HG03558 (cell line): ENCODE measurements around the gene SYTL3.

Experiments used
- ATAC-seq: cut with Tn5 transposase; IDR thresholded peaks from one replicate; pipeline ENCODE4 v1.9.1; 2021; ENCODE audit warnings: moderate number of reproducible peaks; ENCODE audit not compliant: unreplicated experiment; ENCODE audit errors: extremely low read depth

The SYTL3 gene

DNA sequence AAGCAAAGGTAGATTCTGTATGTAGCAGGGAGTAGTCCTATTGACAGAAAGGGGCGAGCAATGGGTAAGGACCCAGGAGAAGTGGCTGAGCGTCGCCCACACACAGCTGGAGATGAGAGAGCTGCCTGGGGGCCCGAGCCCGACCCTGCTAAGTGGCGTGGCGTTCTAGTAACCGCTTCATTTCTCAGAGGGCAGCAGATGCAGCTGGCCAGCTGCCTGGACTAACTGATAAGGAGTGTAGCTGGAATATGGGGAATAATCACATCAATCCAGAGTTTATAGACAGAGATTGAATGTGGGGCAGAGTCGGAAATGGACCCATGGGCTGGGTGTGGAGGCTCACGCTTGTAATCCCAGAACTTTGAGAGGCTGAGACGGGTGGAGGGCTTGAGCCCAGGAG is 104.9 kb downstream of the SYTL3 start:
- no peak for ATAC-seq

DNA sequence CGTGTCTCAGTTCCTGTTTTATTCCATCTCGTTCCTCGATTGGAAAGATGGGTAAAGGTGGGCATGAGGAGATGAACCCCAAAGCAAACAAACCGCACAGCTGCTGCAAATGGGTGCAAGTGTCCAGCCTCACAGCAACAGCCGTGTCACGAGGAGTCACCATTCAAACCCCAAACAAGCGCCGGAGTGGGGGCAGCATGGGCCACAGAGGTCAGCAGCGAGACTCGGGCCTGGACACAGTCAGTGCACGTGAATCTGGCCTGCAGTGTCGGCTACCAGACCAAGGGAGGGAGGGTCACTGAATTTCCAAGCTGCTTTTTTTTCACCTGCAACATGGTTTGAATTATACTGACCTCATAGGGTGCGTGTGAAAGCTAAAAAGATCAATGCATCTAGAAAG is 105.8 kb downstream of the SYTL3 start:
- ATAC-seq: no peak

DNA sequence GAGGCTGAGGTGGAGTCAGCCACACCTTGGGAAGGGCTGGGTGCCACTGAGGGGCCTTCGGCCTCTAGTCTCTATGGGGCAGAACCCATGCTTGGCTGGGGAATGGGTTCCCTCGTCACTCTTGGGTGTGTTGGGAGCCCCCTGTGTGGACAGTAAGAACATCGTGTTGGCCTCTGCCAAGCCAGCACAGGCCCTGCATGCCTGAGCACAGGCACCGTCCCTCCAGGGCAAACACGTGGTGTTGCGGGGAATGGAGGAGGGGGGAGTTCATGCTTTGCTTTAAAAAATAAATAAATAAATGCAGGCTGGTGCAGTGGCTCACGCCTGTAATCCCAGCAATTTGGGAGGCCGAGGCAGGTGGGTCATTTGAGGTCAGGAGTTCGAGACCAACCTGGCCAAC is 106.3 kb downstream of the SYTL3 start:
- no peak for ATAC-seq

DNA sequence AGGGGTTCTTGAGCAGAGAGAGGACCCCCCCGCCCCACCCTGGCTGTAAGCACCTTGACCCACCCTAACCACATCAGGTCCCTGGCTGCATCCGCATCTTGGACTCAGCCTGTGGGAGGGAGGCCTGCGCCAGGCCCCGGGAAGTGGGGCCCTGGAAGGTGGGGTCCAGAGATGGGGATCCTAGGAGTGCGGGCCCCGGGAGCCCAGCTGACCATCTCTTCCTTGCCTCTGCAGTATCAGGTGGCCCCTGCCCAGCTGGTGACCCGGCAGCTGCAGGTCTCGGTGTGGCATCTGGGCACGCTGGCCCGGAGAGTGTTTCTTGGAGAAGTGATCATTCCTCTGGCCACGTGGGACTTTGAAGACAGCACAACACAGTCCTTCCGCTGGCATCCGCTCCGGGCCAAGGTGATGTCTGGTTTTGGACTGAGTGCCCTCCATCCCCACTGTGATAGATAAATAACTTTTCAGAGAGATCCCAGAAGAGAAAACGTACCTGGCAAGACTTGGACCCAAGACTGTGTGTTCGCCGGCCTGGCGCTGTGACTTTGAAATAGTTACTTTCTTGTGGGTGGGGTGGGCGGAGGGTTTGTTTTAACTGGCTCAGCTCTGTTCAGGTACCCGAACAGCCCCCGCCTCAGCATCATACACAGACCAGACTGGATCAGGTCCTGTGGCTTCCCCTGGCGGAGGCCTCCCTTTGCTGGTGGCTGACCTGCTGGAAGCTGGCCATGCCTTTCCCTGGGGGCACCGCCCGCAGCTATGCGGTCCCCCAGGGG is 107.3 kb downstream of the SYTL3 start:
- no peak for ATAC-seq

DNA sequence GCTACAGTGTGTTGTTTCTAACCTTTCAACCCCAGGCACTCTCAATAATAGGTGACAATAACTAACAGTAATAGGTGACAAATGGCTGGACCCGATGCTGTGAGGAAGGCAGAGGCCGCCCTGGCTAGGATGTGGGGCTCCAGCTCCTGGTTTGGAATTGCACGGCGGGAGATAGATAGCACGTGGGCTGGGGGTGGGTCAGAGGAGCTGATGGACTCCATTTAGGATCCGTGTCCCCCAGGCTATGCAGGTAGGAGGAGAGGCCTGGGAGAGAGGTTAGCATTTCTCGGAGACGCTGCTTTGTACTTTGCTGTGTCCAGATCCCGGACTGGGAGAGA is 107.9 kb downstream of the SYTL3 start:
- no peak for ATAC-seq

DNA sequence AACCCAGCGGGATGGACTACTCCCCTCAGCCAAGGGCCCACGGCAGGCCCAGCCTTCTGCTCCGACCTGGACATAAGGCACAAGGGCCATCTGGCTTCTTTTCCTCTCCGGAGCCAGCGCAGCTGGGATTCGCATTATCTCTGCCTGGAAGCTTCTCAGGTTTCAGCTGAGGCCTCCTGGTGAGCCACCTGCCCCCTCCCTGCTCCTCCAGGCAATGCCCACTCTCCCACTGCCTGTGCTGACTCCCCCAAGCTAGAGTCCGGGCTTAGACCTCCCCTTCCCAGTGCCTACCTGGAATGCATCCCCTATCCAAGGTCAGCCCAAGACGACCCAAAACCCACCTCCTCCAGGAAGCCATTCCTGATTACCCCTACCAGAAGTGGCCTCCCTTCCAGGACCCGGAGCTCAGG is 108.6 kb downstream of the SYTL3 start:
- ATAC-seq: no peak

DNA sequence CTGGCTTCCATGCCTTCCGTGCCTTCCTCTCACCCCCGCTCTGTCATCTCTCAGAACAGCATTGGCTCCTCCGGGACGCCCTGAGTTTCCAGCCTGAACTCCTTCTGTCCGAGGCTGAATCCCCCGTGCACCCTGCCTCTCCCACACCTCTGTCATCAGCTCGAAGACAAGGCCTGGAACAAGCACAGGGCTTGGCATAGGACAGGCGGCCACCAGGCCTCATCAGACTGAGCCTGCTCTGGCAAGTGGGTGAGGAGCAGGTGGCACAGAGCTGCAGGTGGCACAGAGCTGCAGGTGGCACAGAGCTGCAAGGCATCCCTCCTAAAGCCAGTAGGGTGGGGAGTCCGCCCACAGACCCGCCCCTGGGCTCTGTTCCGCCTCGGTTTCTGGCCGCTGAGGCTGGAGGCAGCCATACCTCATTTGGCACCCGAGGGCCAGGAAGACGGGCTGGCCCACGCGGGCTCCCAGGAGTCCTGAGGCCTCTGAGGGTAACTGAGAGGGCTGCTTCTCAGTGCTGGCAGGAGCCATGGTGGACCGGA is 109.2 kb downstream of the SYTL3 start:
- no peak for ATAC-seq

DNA sequence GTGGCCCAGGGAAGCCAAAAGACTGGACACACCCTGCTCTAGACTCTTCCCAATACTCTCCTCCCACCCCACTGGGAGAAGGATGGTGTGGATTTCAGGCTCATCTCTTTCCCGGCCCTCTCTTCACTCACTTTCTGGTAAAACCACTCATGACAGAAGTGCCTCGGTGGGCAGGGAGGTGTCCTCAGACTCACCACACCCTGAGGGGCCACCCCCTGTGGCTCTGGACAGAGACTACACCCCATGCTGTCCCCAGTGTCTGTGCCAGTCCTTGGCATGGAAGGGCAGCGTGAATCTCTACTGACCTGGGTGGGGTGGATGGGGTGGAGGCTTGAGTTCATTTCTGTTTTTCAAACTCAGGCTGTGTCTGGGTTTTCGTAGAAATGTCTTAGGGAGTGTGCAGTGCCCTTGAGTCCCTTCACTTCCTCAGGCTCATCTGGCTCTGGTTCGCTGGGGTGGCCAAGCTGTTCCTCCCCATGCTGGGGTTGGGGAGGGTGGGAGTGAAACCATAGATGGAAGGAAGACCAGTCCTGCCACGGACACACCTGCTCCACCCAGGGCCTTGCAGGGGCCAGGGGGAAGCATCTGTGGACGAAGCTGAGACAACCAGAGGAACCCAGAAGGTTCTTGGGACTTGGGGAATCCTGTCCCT is 110.2 kb downstream of the SYTL3 start:
- no peak for ATAC-seq

DNA sequence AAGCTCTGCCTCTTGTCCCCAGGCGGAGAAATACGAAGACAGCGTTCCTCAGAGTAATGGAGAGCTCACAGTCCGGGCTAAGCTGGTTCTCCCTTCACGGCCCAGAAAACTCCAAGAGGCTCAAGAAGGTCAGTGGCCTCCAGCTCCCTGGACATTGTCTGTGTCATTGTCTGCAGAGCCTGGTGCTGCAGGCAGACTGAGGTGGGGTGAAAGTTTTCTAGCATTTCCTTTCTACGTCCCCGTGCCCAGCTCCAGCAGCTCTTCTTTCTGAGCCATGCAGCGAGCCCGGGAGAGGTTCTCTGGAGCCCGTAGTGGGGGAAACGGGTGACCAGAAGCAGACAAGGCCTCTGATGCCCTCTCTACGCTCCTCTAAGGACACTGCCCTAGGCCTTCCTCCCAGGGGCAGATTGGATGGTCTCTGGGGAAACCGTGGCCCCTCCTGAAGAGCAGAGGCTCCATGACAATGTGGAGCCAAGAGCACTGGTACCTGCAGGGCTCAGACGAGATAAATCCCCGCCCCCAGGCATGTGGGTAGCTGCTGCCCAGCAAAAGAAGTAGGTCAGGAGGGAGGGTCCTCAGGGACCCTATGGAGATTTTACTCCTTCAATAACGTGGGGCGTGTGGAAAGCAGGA is 110.9 kb downstream of the SYTL3 start:
- ATAC-seq: no peak

DNA sequence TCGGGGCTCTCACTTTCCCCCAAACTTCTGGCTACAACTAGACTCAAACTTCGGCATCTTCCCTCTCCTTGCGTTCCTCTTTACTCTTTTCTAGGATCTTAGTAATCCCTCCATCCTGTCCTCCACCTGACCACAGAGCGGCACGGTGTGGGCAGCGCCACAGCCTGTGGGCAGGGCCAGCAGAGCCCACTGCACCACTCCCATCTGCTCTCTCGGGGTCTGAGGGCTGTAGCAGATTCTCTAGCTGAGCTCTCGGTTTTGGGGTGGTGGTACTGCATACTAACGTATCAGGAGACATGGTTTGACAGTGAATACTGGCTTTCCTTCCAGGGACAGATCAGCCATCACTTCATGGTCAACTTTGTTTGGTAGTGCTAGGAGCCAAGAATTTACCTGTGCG is 111.9 kb downstream of the SYTL3 start:
- ATAC-seq: no peak

DNA sequence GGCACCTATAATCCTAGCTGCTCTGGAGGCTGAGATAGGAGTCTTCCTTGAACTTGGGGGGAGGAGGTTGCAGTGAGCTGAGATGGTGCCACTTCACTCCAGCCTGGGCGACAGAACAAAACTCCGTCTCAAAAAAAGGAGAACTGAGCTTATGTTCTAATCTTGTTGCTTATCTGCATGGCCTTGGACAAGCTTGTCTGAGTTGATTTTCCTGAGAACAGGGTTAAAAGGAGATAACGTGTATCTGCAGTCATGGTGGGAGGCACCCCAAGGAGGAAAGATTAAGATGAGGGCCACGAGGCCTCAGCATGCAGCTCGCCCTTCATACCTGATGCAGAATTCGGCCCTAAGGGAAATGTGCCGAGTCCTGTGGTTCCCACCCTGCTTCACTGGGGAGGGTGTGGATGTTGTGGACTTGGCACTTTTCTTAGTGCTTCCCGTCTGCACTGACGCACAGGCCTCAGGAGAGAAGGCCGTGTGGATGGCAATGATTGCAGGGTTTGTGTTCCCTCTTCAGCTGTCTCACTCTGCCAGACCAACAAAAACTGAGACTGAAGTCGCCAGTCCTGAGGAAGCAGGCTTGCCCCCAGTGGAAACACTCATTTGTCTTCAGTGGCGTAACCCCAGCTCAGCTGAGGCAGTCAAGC is 113.1 kb downstream of the SYTL3 start:
- no peak for ATAC-seq

DNA sequence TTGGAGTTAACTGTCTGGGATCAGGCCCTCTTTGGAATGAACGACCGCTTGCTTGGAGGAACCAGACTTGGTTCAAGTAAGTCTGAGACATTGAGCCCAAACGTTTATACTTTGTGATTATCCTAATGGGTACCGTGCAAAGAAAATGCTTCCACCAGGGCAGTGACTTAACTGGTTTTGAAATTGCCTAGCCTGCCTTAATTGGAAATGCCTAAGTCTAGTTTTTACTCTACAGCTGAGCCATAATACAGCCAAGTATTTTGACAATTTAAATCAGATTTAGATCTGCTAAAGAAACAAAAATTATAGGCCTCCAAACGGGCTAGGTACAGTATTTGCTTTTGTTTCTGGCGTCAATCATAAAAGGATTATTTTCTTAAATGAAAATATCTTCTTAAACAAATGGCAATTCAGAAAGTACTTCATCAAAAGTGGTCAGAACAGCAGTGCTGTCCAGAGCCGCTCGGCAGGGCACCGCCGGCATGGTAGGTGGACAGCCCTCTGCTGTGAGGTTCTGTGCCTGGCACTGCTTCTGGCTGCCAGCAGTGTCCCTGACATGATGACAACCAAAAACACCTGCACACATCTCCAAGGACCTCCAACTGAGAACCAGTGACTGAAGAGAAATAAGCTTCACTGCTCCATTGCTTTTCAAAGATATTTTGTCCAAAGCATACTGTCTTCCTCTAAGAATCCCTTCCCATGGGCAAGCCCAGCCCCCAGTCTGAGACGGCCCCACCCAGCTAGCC is 113.8 kb downstream of the SYTL3 start:
- ATAC-seq: no peak

DNA sequence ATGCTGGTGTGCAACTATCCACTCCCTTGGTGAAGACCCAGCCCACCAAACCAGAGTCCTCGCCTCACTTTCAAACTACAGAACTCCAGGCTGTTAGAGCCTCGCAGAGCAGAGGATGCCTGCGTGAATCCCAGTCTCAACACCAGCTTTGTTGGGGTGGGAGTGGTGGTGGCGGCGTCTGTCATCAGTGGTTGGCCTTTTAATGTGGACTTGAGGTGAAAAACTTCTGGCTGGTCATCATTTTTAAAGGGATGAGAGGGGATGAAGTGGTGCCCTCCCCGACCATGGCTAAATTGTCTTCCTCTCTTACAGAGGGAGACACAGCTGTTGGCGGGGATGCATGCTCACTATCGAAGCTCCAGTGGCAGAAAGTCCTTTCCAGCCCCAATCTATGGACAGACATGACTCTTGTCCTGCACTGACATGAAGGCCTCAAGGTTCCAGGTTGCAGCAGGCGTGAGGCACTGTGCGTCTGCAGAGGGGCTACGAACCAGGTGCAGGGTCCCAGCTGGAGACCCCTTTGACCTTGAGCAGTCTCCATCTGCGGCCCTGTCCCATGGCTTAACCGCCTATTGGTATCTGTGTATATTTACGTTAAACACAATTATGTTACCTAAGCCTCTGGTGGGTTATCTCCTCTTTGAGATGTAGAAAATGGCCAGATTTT is 114.5 kb downstream of the SYTL3 start:
- no peak for ATAC-seq

DNA sequence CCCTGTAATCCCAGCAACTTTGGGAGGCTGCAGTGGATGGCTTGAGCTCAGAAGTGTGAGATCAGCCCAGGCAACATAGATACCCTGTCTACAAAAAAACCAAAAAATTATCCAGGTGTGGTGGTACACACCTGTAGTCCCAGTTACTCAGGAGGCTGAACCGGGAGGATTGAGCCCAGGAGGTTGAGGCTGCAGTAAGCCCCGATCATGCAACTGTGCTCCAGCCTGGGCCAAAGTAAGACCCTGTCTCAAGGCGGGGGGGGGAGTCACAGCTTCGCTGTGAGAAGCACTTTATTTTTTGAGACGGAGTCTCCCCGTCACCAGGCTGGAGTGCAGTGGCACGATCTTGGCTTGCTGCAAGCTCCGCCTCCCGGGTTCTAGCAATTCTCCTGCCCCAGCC is 115.1 kb downstream of the SYTL3 start:
- no peak for ATAC-seq

DNA sequence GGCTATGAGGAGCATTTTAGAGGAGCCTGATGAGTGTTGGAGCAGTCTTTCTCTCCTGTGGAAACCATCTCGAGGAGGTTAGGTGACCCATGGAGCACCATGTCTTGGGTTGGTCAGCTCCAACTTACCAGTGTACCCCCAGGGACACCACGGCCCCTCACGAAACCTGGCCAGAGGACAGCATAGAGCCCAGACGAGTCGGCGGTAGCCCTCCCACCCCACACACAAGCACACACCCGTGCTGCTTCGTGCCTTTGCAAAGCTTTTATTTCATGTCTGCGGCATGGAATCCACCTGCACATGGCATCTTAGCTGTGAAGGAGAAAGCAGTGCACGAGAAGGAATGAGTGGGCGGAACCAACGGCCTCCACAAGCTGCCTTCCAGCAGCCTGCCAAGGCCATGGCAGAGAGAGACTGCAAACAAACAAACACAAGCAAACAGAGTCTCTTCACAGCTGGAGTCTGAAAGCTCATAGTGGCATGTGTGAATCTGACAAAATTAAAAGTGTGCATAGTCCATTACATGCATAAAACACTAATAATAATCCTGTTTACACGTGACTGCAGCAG is 115.7 kb downstream of the SYTL3 start:
- no peak for ATAC-seq

DNA sequence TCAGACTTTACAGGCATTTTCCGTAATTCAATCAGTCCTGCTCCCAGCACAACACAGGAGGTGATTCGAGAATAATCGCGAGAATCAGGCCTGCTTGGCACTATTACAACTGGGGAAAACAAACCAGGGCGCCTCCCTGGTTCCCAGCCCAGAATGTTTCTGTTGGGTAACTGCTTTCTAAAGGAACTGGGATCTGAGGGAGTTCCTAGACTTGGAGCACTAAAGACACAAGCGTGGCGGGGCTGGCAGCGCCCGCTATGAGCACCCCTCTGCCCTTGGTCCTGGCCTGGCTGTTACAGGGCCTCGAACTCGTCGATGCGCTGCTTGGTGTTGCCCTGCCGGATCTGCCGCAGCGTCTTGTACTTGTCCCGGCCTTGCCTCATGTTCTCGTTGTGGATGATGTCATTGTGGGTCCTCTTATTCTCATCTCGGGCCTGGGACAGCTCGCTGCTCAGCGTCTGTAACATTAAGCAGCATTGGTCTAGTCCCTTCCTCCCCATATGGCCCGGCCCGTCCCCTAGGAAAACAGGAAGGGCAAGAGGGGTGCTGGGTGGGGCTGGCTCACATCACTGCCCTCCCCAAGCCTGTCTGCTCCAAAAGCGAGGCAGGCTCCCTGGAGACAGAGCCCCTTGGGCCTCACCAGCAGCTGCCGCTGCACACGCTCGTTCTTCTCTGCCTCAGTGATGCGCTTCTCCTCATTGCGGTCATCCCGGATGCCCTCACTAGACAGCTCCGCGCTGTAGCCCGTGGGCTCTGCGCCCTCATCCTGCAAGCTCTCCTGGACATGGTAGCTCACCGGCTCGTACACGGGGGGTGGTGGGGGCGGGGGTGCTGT is 117.0 kb downstream of the SYTL3 start:
- no peak for ATAC-seq

DNA sequence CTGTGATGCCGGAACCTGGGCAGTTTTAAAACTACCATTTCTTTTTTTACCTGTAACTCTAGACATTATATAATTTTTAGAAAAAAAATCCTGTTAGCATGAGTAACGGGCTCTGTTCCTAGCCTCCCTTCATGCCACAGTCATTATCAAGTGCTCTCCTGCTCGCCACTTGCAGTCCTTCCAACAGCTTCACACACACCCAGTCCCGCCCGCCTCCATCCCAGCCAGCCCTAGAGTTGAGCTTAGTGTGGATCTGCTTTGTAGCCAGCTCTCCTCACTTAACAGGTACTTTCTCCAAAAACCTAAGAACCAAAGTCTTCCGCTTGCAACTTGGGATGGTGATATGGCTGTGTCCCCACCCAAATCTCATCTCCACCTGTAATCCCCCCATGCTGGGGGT is 117.9 kb downstream of the SYTL3 start:
- ATAC-seq: no peak

DNA sequence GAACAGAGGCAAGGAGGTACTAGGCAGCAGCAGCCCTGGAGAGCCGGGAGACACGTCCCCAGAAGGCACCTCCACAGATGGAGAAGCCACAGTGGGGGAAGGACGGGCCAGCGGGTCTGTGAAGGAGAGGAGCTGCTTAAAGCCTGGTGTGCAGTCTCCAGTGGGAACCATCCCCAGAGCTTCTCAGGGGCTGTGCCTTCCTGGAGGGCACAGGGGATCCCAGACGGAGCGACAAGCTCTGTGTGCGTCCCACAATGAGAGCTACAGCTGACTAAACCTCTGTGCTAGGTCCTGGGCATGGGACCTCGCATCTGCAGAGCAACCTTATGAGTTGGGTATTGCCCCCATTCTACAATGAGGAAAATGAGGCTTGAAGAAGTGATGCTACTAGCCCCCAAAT is 118.6 kb downstream of the SYTL3 start:
- ATAC-seq: no peak
